ENCODE measurements around the gene AGPAT3. TPM values are rescaled to one million over a fixed set of nuclear protein-coding genes. Genes with fewer than 3 reads are reported as not detected.

The AGPAT3 gene
- polyA plus RNA-seq, 1 donor: 83.0 TPM

DNA sequence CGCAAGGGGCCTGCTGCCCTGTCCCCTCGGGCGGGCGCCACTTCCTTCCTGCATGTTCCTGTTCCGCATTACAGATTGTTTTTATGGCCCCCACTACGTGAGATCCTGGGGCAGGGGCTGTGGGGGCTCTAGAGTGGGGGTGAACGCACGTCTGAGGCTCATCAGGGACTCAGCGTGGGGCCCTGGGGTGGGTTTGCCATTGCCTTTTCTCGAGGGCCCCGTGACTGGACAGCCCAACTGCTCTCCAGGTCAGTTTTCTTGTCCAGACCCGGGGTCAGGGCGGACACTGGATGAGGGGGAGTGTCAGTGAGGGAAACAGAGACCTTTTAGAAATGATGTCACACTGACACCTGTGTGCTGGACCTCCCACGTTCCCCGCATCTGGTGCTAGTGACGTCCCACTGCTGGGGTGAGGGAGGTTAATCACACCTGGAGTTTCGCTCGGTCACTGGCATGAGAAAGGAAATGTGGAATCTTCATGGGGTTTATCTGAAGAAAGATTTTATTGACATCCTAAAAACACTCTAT lies 65.9 kb downstream of the AGPAT3 start:
- no peaks in the 10 kb centered on the region for H3K27me3 ChIP-seq (ENCODE audit: control insufficient read depth, insufficient read depth, low read length)
- no peaks in the 10 kb centered on the region for H3K9me3 ChIP-seq (ENCODE audit: control insufficient read depth, low read depth, low read length)
- H3K36me3 ChIP-seq (ENCODE audit: control insufficient read depth, insufficient read depth, low read length): peaks cover 43% of the 10 kb centered on the region
- H3K4me1 ChIP-seq (ENCODE audit: control insufficient read depth, insufficient read depth, low read length): peaks cover 18% of the 10 kb centered on the region
- no peak overlapping the region for H3K27ac ChIP-seq (ENCODE audit: low read length)
- whole genome bisulfite sequencing (ENCODE audit: insufficient coverage, low lambda C conversion rate): no CpG with 5 or more reads among the region's 18 CpGs
- no peak for DNase-seq
- H3K4me3 ChIP-seq (ENCODE audit: low read length): no peak overlapping the region

DNA sequence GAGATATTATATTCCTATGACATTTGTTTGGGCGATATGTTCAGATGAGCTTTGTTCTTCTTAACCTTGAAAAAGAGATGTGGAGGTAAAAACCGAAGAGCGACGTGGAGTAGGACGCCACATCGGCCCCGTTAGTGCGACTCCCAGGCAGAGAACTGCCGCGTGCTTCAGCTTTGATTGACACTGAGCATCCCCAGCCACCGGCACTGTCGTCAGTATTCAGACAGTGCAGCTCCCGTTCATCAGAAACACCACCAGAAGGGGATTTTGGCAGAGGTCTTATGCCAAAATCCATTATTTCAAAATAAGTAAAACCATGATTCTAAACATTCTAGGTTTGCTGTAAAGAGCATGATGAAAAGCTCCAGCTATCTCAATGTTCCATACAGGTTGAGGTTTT lies 66.5 kb downstream of the AGPAT3 start:
- H3K36me3 ChIP-seq (ENCODE audit: control insufficient read depth, insufficient read depth, low read length): peaks cover 48% of the 10 kb centered on the region
- no peak overlapping the region for H3K27ac ChIP-seq (ENCODE audit: low read length)
- H3K27me3 ChIP-seq (ENCODE audit: control insufficient read depth, insufficient read depth, low read length): no peaks in the 10 kb centered on the region
- peaks cover 13% of the 10 kb centered on the region for H3K4me1 ChIP-seq (ENCODE audit: control insufficient read depth, insufficient read depth, low read length)
- no peaks in the 10 kb centered on the region for H3K9me3 ChIP-seq (ENCODE audit: control insufficient read depth, low read depth, low read length)
- no CpG with 5 or more reads among the region's 13 CpGs for WGBS (ENCODE audit: insufficient coverage, low lambda C conversion rate)
- no peak overlapping the region for H3K4me3 ChIP-seq (ENCODE audit: low read length)
- no peak for DNase-seq

DNA sequence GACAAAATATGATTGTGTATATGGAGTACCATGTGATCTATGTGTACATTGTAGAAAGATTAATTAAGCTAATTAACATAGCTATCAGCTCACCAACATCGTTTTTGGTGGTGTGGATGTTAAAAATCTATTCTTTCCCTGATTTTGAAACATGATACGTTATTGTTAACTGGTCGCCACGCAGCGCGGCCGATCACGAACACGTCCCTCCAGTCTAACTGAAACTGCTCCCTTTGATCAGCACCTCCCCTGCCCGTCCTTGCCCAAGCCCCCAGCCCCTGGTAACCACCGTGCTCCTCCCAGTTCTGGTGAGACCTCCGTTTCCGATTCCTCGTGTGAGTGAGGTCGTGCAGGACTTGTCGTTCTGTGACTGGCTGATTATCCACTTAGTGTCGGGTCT lies 67.0 kb downstream of the AGPAT3 start:
- Histone ChIP-seq H3K9me3 (ENCODE audit: control insufficient read depth, low read depth, low read length) (no peaks in the 10 kb centered on the region), H3K4me1 (ENCODE audit: control insufficient read depth, insufficient read depth, low read length) (peaks cover 13% of the 10 kb centered on the region), H3K4me3 (ENCODE audit: low read length) (no peak overlapping the region), H3K27ac (ENCODE audit: low read length) (no peak overlapping the region), H3K36me3 (ENCODE audit: control insufficient read depth, insufficient read depth, low read length) (peaks cover 48% of the 10 kb centered on the region), H3K27me3 (ENCODE audit: control insufficient read depth, insufficient read depth, low read length) (no peaks in the 10 kb centered on the region)
- 100% methylated on average over 1 of the region's 17 CpGs for WGBS (ENCODE audit: insufficient coverage, low lambda C conversion rate)
- no peak for DNase-seq

DNA sequence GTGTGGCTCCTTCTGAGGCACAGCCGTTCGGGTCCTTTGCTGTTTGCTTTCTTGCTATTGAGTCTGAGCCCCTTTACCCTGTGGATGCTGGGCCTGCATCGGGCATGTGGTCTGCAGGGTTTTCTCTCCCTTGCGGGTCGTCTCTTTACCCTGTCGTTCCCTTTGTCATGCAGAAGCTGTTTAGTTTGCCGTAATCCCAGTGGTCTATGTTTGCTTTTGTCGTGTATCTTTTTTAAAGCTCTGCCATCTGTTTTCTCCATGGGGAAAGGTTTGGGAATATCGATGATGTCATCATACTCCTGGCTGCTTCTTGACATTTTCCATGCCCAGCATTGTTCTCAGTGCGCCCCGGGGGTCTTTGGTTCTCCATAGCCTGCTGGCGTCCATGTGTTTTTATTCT lies 68.2 kb downstream of the AGPAT3 start:
- Histone ChIP-seq H3K4me1 (ENCODE audit: control insufficient read depth, insufficient read depth, low read length) (peaks cover 12% of the 10 kb centered on the region), H3K4me3 (ENCODE audit: low read length) (no peak overlapping the region), H3K9me3 (ENCODE audit: control insufficient read depth, low read depth, low read length) (peaks cover 3% of the 10 kb centered on the region), H3K36me3 (ENCODE audit: control insufficient read depth, insufficient read depth, low read length) (peaks cover 39% of the 10 kb centered on the region), H3K27ac (ENCODE audit: low read length) (no peak overlapping the region), H3K27me3 (ENCODE audit: control insufficient read depth, insufficient read depth, low read length) (no peaks in the 10 kb centered on the region)
- no peak for DNase-seq
- WGBS (ENCODE audit: insufficient coverage, low lambda C conversion rate): no CpG with 5 or more reads among the region's 12 CpGs

DNA sequence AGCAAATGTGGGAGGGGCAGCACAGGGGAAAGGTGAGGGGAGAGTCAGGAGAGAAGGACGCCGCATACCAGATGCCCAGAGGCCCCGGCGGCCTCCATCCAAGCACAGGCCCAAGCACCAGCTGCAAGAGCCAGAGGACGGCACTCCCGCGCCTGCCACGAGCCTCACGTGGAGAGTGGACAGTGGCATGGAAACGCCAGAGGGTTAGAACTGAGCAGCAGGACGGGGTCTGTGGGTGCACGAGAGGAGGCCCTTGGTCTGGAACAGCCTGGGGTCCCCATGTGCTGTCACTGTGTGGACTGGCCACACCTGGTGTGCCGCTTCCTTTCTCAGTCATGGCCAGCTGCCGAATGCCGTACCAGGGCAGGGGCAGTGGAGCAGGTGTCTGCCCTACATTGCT lies 68.7 kb downstream of the AGPAT3 start:
- no peak overlapping the region for H3K4me3 ChIP-seq (ENCODE audit: low read length)
- no peak for DNase-seq
- no peaks in the 10 kb centered on the region for H3K27me3 ChIP-seq (ENCODE audit: control insufficient read depth, insufficient read depth, low read length)
- H3K4me1 ChIP-seq (ENCODE audit: control insufficient read depth, insufficient read depth, low read length): peaks cover 12% of the 10 kb centered on the region
- H3K9me3 ChIP-seq (ENCODE audit: control insufficient read depth, low read depth, low read length): peaks cover 3% of the 10 kb centered on the region
- H3K36me3 ChIP-seq (ENCODE audit: control insufficient read depth, insufficient read depth, low read length): peaks cover 38% of the 10 kb centered on the region
- no CpG with 5 or more reads among the region's 15 CpGs for WGBS (ENCODE audit: insufficient coverage, low lambda C conversion rate)
- H3K27ac ChIP-seq (ENCODE audit: low read length): no peak overlapping the region

DNA sequence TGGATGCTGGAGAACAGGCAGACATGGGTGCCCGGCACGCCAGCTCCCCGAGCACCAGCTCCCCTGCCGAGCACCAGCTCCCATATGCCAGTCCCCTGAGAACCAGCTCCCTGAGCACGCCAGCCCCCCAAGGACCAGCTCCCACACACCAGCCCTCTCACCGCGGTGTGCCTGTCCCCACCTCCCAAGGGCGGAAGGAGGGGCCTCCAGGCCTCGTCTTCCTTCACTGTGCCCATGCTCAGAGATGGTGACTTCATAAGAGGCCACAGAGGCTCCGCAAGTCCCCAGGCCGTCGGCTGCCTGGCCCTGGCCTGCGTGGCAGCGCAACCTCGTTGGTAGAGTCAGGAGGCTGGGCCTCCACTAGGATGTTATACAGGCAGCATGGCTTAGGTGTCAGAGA lies 69.1 kb downstream of the AGPAT3 start:
- no peaks in the 10 kb centered on the region for H3K27me3 ChIP-seq (ENCODE audit: control insufficient read depth, insufficient read depth, low read length)

DNA sequence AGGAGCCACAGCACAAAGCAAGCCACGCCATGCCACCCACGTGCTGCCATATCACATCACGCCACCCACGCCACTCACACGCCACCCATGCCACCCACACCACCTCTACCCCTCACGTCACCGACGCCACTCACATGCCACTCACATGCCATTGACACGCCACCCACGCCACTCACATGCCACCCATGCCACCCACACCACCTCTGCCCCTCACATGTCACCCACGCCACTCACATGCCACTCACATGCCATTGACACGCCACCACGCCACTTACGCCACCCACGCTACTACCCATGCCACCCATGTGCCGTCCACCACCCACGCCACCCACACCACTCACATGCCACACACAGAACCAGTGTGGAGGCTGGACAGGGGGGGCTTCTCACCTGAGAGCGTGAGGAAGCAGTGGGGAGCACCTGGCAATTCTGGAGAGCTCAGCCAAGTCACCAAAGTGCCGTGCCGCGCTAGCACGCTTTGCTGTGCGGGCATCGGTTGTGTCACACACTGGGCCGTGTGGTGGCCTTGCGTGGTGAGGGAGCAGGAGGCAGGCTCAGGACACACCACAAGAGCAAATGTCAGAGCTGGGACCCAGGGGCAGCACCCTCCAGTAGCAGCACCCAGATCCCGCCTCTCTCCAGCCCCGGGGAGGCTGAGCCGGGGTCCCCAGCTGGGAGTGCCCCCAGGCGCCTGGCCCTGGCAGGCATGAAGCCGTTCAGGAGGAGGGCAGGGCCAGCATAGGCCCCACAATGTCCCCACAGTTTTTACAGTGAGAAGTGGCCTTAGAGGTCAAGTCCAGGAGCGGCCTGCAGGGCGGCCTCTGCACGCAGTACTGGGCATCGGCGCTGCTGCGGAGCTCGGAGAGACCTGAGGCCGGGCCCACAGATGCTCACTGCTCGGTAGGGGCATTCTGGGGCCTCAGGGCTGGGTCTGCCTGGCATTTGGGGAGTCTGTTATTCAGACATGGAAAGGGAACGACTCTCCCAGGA lies 70.0 kb downstream of the AGPAT3 start:
- H3K36me3 ChIP-seq (ENCODE audit: control insufficient read depth, insufficient read depth, low read length): peaks cover 25% of the 10 kb centered on the region
- peaks cover 3% of the 10 kb centered on the region for H3K9me3 ChIP-seq (ENCODE audit: control insufficient read depth, low read depth, low read length)
- peaks cover 17% of the 10 kb centered on the region for H3K4me1 ChIP-seq (ENCODE audit: control insufficient read depth, insufficient read depth, low read length)
- H3K27me3 ChIP-seq (ENCODE audit: control insufficient read depth, insufficient read depth, low read length): no peaks in the 10 kb centered on the region
- WGBS (ENCODE audit: insufficient coverage, low lambda C conversion rate): 100% methylated on average over 4 of the region's 41 CpGs
- H3K27ac ChIP-seq (ENCODE audit: low read length): no peak overlapping the region
- H3K4me3 ChIP-seq (ENCODE audit: low read length): no peak overlapping the region
- no peak for DNase-seq

More for the DNA sequence above, 69.1 kb downstream of the AGPAT3 start:
- DNase-seq: no peak
- H3K27ac ChIP-seq (ENCODE audit: low read length): no peak overlapping the region
- H3K36me3 ChIP-seq (ENCODE audit: control insufficient read depth, insufficient read depth, low read length): peaks cover 34% of the 10 kb centered on the region
- H3K9me3 ChIP-seq (ENCODE audit: control insufficient read depth, low read depth, low read length): peaks cover 3% of the 10 kb centered on the region
- peaks cover 11% of the 10 kb centered on the region for H3K4me1 ChIP-seq (ENCODE audit: control insufficient read depth, insufficient read depth, low read length)
- no peak overlapping the region for H3K4me3 ChIP-seq (ENCODE audit: low read length)
- WGBS (ENCODE audit: insufficient coverage, low lambda C conversion rate): no CpG with 5 or more reads among the region's 15 CpGs

DNA sequence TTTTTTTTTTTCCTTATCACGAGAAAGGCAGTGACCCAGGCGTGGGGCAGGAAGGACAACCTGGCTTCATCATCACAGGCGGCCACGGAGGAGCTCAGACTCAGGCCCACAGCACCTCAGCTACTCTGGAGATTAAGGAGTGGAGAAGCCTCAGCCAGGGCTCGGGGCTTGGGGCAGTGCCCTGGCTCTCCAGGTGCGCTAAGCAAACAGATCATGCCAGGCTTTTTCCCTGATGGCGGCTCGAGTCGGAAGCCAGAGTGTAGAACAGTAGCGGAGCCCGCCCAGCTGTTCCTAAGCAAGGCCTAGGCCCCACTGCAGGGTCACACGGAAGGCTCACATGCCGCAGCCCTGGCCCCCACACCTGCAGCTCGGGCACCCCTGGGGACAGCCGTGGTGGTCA lies 70.7 kb downstream of the AGPAT3 start:
- H3K9me3 ChIP-seq (ENCODE audit: control insufficient read depth, low read depth, low read length): peaks cover 3% of the 10 kb centered on the region
- H3K36me3 ChIP-seq (ENCODE audit: control insufficient read depth, insufficient read depth, low read length): peaks cover 25% of the 10 kb centered on the region
- H3K27me3 ChIP-seq (ENCODE audit: control insufficient read depth, insufficient read depth, low read length): no peaks in the 10 kb centered on the region
- no peak for DNase-seq
- no CpG with 5 or more reads among the region's 15 CpGs for WGBS (ENCODE audit: insufficient coverage, low lambda C conversion rate)
- H3K4me1 ChIP-seq (ENCODE audit: control insufficient read depth, insufficient read depth, low read length): peaks cover 24% of the 10 kb centered on the region
- H3K4me3 ChIP-seq (ENCODE audit: low read length): no peak overlapping the region
- H3K27ac ChIP-seq (ENCODE audit: low read length): no peak overlapping the region

DNA sequence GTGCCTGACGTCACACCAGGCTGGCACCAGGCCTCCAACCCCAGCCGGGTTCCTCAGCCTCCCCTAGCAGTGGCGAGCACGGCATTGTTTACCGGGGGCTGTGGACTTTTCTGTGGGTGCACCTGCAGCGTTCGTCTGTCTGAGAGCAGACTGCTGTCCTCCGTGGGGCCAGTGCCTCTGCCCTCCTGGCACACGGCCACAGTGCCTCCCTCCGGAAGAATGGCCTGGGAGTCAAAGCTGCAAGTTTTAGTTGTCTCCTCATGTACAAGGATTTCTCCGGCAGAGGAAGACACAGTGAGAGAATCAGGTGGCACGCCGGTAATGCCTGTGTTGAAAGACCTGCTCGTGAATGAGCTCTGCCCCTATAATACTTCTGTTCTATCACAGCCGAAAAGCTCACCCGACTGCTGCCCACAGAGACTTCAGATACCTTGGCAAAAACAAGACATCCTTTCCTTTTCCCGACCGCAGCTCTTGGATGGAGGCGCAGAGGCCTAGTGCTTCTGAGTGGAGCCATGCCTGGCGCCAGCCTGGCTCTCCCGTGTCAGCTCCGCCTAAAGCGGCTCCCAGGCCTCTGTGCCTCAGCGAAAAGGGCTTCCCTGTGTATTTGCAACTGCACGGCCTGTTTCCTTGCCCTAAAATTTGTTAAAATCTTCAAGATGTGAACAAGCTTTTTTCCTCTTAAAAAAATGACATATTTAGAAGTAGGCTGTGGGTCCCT lies 71.4 kb downstream of the AGPAT3 start:
- H3K36me3 ChIP-seq (ENCODE audit: control insufficient read depth, insufficient read depth, low read length): peaks cover 25% of the 10 kb centered on the region
- H3K27me3 ChIP-seq (ENCODE audit: control insufficient read depth, insufficient read depth, low read length): no peaks in the 10 kb centered on the region
- H3K9me3 ChIP-seq (ENCODE audit: control insufficient read depth, low read depth, low read length): peaks cover 3% of the 10 kb centered on the region
- DNase-seq: no peak
- peaks cover 30% of the 10 kb centered on the region for H3K4me1 ChIP-seq (ENCODE audit: control insufficient read depth, insufficient read depth, low read length)
- no peak overlapping the region for H3K4me3 ChIP-seq (ENCODE audit: low read length)
- no peak overlapping the region for H3K27ac ChIP-seq (ENCODE audit: low read length)
- 100% methylated on average over 1 of the region's 25 CpGs for WGBS (ENCODE audit: insufficient coverage, low lambda C conversion rate)

DNA sequence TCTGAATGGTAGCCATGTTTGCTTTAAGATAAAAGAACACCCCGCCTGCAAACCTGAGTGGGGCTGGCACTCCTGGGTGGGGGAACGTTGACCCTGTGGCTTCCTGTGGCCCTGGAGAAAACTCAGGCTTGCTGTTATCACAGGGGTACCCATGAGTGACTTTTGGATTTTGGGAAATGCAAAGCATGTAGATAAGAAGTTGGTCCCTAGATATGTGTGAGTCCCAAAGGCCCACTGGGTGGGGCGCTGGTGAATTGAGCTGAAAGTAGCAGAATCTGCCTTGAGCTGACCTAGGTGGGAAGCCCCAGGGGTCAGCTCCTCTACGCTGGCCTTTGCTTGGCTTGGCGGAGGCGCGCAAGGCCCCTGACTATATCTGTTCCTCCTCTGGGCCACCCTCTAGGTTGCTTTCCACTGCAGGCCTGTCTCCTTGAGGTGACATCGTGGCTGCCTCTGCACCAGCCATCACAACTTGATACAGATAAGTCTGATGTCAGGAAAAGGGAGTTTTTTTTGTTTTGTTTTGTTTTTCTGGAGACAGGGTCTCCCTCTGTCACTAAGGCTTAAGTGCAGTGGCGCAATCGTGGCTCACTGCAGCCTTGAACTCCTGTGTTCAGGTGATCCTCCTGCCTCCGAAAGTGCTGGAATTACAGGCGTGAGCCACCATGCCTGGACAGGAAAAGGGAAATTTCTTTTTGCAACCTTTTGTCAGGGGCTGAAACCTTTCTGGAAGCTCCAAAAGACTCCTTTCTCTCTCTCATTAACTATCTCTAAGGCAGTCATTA lies 72.2 kb downstream of the AGPAT3 start:
- H3K9me3 ChIP-seq (ENCODE audit: control insufficient read depth, low read depth, low read length): peaks cover 3% of the 10 kb centered on the region
- WGBS (ENCODE audit: insufficient coverage, low lambda C conversion rate): 100% methylated on average over 1 of the region's 12 CpGs
- no peaks in the 10 kb centered on the region for H3K27me3 ChIP-seq (ENCODE audit: control insufficient read depth, insufficient read depth, low read length)
- H3K4me3 ChIP-seq (ENCODE audit: low read length): no peak overlapping the region
- DNase-seq: no peak
- peaks cover 30% of the 10 kb centered on the region for H3K4me1 ChIP-seq (ENCODE audit: control insufficient read depth, insufficient read depth, low read length)
- no peak overlapping the region for H3K27ac ChIP-seq (ENCODE audit: low read length)
- H3K36me3 ChIP-seq (ENCODE audit: control insufficient read depth, insufficient read depth, low read length): peaks cover 31% of the 10 kb centered on the region
